ENCODE measurements around the gene SLAMF8.

The SLAMF8 gene

DNA sequence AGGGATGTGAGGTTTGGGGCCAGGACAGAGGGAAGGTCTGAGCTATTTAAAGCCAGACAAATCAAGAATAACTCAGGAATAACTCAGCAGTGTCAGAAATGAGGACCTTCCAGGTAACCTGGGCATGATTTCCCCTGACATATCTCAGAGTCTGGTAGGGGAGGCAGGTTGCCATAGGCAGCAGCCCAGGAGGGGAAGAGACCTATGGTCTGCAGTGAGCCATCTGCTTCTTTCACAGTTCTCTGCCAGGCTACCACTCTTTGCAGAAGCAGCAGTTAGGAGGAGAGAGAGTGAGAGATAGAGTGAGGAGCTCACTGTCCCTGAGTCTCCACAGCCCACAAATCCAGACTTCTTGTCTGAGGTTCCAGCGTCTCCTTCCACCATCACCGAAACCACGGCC, 42.1 kb downstream of the SLAMF8 start:
- in situ Hi-C loops (cut with HindIII; ENCODE audit: low sequenced_read_pairs), result no loop called here

DNA sequence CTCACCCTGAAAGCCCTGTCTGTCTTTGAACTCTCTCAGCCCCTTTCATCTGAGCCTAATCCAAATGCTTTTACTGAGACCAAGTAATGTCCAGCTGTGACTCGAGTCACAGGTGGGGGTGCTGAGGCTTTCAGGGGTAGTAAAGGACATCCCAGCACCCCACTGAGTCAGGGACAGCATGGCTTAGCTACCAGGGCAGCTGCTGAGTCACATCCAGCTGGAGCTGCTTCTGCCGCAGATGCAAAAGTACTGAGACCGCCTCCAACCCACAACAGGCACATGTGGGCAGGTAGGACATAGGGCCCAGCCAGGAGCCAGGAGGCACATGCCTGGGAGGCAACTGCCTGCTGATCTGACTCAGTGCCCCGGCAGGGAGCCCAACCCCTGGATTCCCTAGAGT, 42.5 kb downstream of the SLAMF8 start:
- in situ Hi-C loops (cut with HindIII; ENCODE audit: low sequenced_read_pairs), result no loop called here

DNA sequence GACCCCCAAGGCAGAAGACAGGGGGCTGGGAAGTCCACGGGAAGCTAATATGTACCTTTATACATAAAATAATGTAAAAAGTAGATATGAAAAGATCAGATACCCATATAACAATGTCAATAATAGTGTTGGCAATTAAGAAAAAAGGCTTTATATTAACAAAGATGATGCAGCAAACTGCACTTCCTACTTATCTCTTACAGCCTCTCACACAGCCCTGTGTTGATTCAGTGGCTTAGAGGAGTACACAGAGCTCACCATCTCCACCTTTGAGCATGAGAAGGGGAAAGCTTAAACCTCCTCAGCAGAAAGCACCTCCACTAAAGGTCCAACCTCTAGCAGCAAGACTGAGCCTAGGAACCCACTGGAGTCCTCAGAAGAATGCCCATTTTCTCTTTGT, 42.9 kb downstream of the SLAMF8 start:
- in situ Hi-C loops (cut with HindIII; ENCODE audit: low sequenced_read_pairs), result no loop called here

DNA sequence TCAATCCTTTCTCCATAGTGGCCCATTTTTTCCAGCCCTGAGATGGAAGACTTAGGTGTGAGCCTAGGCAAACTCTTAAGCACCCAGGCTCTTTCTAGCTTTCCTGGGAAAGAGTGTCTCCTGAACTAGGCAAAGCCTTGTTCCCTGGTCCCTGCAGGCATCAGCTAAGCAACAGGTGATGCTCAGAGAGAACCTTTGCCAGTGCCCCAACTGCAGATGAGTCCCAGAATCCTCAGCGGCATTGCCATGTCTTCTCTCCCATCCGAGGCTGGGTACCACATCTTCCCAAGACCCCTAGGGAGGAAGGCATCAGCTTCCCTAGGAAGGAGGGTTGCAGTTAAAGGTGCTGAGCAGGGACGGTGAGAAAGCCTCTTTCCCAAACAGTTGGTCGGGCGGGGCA, 44.0 kb downstream of the SLAMF8 start:
- in situ Hi-C loops (cut with HindIII; ENCODE audit: low sequenced_read_pairs), result no loop called here

DNA sequence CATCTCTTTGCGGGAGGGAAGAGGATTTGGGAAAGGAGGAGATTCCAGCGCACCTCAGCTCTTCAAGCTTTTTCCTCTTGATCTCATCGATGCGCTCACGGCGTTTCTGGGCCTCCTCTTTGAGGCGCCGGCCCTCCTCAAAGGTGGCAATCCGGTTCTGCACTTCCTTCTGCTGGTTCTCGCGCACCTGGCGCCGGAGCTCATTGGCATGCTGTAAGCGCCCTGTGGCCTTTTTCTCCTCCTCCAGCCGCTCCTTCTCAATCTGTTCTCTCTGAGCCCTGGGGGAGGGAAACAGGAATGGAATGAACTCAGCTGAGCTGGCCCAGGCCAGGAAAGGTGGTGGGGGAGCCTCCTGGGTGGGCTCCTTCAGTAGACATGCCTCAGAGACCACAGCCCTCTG, 46.2 kb downstream of the SLAMF8 start:
- in situ Hi-C loops (cut with HindIII; ENCODE audit: low sequenced_read_pairs), result no loop called here

DNA sequence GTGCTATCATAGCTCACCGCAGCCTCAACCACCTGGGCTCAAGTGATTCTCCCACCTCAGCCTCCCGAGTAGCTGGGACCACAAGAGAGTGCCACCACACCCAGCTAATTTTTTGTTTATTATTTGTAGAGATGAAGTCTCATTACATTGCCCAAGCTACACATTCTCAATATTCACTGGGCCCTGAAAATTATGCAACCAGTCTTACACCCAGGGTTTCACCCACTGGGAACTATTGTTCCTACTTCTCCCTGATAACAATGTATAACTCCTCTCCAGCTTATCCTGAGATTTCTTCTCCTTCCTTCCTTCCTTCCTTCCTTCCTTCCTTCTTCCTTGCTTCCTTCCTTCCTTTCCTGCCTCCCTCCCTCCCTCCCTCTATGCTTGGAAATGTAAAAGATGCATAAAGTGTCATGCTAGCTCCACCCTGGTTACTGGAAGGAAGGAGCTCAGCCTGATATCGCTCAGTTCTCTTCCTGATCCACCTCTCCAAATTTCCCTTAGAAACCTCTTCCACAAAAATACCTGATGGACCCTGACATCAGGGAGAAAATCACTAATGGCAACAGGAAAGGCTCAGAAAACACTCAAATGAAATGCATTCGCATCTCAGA, 47.0 kb downstream of the SLAMF8 start:
- in situ Hi-C loops (cut with HindIII; ENCODE audit: low sequenced_read_pairs), result no loop called here

DNA sequence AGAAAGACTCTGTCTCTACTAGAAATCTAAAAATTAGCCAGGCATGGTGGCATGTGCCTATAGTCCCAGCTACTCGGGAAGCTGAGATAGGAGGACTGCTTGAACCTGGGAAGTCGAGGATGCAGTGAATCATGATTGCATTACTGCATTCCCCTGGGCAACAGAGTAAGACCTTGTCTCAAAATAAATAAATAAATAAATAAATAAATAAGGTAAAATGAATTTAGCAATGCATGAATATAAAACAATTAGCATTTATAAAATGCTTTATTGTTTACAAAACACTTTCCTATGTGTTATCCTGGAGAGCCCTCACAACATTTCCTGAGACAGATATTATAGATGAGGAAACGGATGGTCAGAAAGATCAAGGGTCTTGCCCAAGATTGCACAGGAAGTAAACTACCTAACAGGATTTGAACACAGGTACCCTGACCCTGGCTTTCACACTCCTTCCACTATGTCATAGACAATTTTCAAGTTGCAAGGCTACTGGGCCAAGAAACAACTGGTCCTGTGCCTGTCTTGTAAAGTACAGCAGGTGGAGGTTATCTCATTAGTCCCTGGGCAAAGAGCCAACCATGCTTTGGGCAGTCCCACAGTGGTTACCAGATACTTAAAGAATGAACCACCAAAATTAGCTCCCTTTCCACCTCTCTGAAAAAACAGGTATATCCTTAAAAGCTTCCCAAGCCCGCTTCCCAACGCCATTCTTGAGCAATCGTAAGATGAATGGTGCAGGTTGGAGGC, 51.2 kb downstream of the SLAMF8 start:
- in situ Hi-C loops (cut with HindIII; ENCODE audit: low sequenced_read_pairs), result loop anchor here (25.0 kb wide), 2 partner anchors 266 to 666 kb away; partner anchors contain the start of gene ACKR1

DNA sequence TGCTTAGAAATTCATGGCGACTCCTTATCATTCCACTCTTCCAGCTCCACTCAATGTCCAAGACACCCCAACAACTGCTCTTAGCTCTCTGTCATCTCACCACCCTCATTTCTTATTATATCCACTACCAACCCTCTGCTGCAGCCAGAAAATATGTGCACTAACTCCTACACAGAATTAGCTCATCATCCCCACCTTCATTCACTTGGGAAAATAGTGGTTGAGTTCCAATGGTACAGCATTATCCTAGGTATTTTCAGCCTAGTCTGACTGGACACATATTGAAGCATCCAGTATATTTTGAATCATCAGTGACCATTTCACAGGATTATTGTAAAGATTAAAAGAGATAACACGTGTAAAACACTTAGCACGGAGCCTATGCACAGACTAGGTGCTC, 52.5 kb downstream of the SLAMF8 start:
- in situ Hi-C loops (cut with HindIII; ENCODE audit: low sequenced_read_pairs), result loop anchor here (25.0 kb wide), 2 partner anchors 267 to 667 kb away; partner anchors contain the start of gene ACKR1

DNA sequence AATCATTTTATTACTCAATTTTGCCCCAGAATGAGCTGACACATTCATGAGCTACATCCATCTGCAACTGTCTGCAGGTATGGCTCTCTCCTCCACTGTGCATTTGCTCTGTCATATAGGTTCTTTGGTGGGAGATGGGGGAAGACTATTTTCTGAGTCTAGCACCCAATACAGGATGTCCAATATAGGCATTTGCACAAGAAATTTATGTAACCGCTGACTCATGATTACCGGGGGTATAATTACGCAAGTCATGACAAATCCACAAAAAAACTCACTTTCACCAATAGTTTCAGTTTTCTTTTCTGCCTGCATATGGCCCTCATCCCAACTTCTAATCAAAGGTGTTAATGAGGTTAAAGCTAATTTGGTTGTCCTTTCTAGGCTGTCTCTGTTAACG, 53.3 kb downstream of the SLAMF8 start:
- in situ Hi-C loops (cut with HindIII; ENCODE audit: low sequenced_read_pairs), result loop anchor here (25.0 kb wide), 2 partner anchors 268 to 668 kb away; partner anchors contain the start of gene ACKR1

DNA sequence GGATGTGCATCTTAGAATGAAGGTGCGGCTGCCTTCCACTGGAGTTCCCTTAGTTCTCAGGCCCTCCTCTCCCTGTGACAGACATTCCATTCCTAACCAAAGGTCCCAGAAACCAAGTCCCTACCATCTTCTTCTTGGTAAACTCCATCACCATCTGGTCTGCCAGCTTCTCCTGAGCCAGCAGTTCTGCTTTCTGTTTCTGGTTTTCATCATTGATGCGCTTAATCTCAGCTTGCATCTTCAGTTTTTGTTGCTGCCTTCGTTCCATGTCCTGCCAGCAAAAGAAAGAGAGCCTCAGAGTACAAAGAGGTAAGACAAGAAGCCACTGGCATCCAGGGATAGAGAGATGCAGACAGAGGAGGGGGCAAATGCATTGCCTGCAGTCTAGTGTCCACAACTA, 53.8 kb downstream of the SLAMF8 start:
- in situ Hi-C loops (cut with HindIII; ENCODE audit: low sequenced_read_pairs), result loop anchor here (25.0 kb wide), 2 partner anchors 268 to 668 kb away; partner anchors contain the start of gene ACKR1

DNA sequence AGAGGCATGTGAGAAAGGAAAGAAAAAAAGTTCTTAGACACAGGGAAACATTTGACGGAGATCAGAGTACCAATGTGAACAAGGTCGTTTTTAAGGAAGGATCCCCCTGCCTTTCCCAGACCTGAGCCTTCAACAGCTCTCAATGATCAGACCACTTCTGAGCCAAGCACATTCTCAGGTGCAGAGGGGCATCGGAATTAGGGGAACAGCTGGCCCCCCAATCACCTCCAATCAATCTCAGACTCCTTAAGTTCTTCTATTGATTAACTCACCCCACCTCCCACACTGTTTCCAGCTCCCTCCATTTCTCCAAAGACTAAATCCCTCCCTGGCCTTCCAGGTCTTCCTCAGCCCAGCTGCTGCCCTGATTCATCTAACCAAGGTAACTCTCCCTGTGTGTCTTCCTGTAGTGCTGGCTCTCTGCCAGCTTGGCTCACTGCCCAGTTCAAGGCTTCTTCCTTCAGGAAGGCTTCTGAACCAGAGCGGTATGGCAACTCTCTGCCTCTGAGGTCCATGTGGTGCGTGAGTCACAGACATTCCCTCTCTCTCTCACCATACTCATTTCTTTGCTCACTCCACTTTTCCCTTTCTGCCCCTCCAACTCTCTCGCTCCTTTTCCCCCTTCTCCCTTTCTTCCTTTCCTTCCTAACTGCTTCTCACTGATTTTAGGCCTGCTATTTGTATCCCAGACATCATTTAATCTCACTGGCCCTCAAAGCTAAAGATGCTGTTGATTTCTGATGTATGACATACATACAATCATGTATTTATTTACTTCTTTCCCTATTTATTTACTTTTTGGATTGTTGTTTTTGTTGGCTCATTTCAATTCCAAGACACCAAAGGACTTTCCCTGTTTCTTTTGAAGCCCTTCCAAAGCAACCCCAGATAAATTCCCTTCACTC, 55.2 kb downstream of the SLAMF8 start:
- in situ Hi-C loops (cut with HindIII; ENCODE audit: low sequenced_read_pairs), result loop anchor here (25.0 kb wide), 2 partner anchors 270 to 670 kb away; partner anchors contain the start of gene ACKR1

DNA sequence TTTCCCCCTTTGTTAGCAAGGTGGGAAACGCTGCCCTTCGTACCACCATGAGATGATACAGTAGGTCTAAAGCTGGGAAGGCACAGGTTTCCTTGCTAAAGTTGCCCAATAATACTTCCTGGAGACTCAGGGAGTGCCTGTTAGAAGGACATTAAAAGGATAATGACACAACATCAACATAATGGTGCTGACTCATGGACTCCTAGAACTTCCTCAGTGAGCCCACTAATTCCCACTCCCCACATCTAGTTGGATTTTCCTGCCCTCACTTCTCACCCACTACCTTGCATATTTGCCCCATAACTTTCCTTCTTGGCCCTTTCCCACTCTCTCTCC, 55.8 kb downstream of the SLAMF8 start:
- in situ Hi-C loops (cut with HindIII; ENCODE audit: low sequenced_read_pairs), result loop anchor here (25.0 kb wide), 2 partner anchors 270 to 670 kb away; partner anchors contain the start of gene ACKR1

DNA sequence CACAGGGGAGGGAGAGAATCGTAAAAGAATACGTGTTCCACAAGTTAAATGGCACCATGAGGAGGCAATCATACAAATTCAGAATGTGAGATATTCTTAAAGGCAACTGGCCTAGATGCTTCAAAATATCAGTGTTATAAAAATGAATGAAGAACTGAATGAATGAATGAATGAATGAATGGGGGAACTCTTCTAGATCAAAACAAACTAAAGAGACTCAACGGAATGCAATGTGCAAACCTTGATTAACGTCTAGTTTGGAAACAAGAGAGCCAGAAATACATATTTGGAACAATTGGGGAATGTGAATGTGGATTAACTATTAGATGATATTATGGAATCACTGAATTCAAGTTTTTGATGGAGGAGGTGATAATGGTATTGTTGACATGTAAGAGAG, 56.5 kb downstream of the SLAMF8 start:
- in situ Hi-C loops (cut with HindIII; ENCODE audit: low sequenced_read_pairs), result loop anchor here (25.0 kb wide), 2 partner anchors 271 to 671 kb away; partner anchors contain the start of gene ACKR1

DNA sequence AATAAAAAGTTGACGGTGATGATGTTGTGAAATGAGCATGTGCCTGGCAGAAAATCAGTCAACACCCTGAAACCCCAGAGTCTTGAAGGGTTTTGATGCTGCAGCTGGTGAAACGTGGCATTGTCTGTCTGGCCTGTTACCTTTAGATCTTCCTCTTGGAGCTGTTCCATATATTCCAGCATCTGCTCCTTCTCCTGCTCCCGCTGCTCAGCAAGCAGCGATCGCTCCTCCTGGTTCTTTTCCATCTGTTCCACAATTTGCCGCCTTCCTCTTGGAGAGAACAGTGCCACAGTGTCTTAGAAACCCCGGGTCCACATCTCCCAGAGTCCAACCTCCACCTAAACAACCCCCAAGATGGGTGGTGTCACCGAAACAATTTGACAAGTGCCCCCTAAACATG, 57.6 kb downstream of the SLAMF8 start:
- in situ Hi-C loops (cut with HindIII; ENCODE audit: low sequenced_read_pairs), result loop anchor here (25.0 kb wide), 2 partner anchors 272 to 672 kb away; partner anchors contain the start of gene ACKR1

All from DLD1 (cell line).